Measurements from ENCODE around the gene SCYL3.

SCYL3 gene

GRCh38 chr1:169896013-169896412, 2.3 kb upstream of the SCYL3 start:
- DNase-seq (ENCODE audit: low spot score): peak; percentile 32
- no peak for TF ChIP-seq CTCF (IDR thresholded peaks at IDR 0.05; ENCODE audit: extremely low read depth, missing control alignments)

GRCh38 chr1:169894424-169895145, 889 bp upstream of the SCYL3 start:
- no peak for DNase-seq (ENCODE audit: low spot score)
- no peak for TF ChIP-seq CTCF (IDR thresholded peaks at IDR 0.05; ENCODE audit: extremely low read depth, missing control alignments)

- DNase-seq (ENCODE audit: low spot score): peak; percentile 25
- no peak for TF ChIP-seq CTCF (IDR thresholded peaks at IDR 0.05; ENCODE audit: extremely low read depth, missing control alignments)
Observed at GRCh38 chr1:169892927-169893644, 610 bp downstream of the SCYL3 start.

- no peak for TF ChIP-seq CTCF (IDR thresholded peaks at IDR 0.05; ENCODE audit: extremely low read depth, missing control alignments)
- DNase-seq (ENCODE audit: low spot score): no peak
Observed at GRCh38 chr1:169892176-169892926, 1.3 kb downstream of the SCYL3 start.

- TF ChIP-seq CTCF (IDR thresholded peaks at IDR 0.05; ENCODE audit: extremely low read depth, missing control alignments): no peak
Observed at GRCh38 chr1:169891539-169891885, 2.2 kb downstream of the SCYL3 start.

GRCh38 chr1:169890761-169891538, 2.7 kb downstream of the SCYL3 start:
- no peak for TF ChIP-seq CTCF (IDR thresholded peaks at IDR 0.05; ENCODE audit: extremely low read depth, missing control alignments)
- peak; percentile 56 for DNase-seq (ENCODE audit: low spot score)

More at GRCh38 chr1:169891539-169891885, 2.2 kb downstream of the SCYL3 start:
- DNase-seq (ENCODE audit: low spot score): no peak
